Natural killer cell (primary cell): Measurements from ENCODE around the gene RS1. TPM values are rescaled to one million over a fixed set of nuclear protein-coding genes. Genes with fewer than 3 reads are reported as not detected.

ENCODE experiments used
- ATAC-seq, 3 donors: fragments of 150-1000 bp in 2 of 3; fragments of 200-7000 bp in 1 of 3; cut with Tn5 transposase; 1 replicate in 1 of 3; 2 replicates in 2 of 3; pipeline ENCODE4 v1.10.0; 2021; ENCODE audit warnings: mild to moderate bottlenecking in 2 of 3, moderate library complexity in 2 of 3
- DNase-seq, 2 donors: peaks; one replicate each; pipeline versions ENCODE4 v3.0.0 to v3.0.0-alpha.2; 2013 to 2021; ENCODE audit warnings: mixed read lengths in 1 of 2
- H3K27ac ChIP-seq: one replicate; pipeline ENCODE4 v1.5.1; 2013; ENCODE audit warnings: mild to moderate bottlenecking, low read length
- H3K27me3 ChIP-seq: one replicate; pipeline ENCODE4 v1.6.1; 2013; ENCODE audit warnings: low read length; ENCODE audit not compliant: control insufficient read depth, insufficient read depth
- H3K36me3 ChIP-seq: one replicate; pipeline ENCODE4 v1.6.1; 2013; ENCODE audit warnings: low read length; ENCODE audit not compliant: control insufficient read depth, insufficient read depth
- H3K4me1 ChIP-seq: one replicate; pipeline ENCODE4 v1.6.1; 2013; ENCODE audit warnings: low read length; ENCODE audit not compliant: control insufficient read depth, insufficient read depth
- H3K4me3 ChIP-seq: one replicate; pipeline ENCODE4 v1.5.1; 2013; ENCODE audit warnings: low read length
- H3K9me3 ChIP-seq: one replicate; pipeline ENCODE4 v1.6.1; 2013; ENCODE audit warnings: low read length; ENCODE audit not compliant: control insufficient read depth, insufficient read depth
- H3K27ac Mint-ChIP-seq, 2 donors: one replicate each; pipeline ENCODE4 v1.8.0; 2022; ENCODE audit warnings: mild to moderate bottlenecking in 2 of 2, mixed read lengths in 2 of 2, moderate library complexity in 1 of 2
- H3K27me3 Mint-ChIP-seq, 2 donors: one replicate each; pipeline ENCODE4 v1.8.0; 2022; ENCODE audit warnings: low read depth in 2 of 2, mixed read lengths in 2 of 2
- H3K36me3 Mint-ChIP-seq: one replicate; pipeline ENCODE4 v1.8.0; 2022; ENCODE audit warnings: mixed read lengths
- H3K4me1 Mint-ChIP-seq, 2 donors: one replicate each; pipeline ENCODE4 v1.8.0; 2022; ENCODE audit warnings: mixed read lengths in 2 of 2
- H3K4me3 Mint-ChIP-seq: one replicate; pipeline ENCODE4 v1.8.0; 2022; ENCODE audit warnings: mild to moderate bottlenecking, moderate library complexity, mixed read lengths
- H3K9me3 Mint-ChIP-seq, 2 donors: one replicate each; pipeline ENCODE4 v1.8.0; 2022; ENCODE audit warnings: mixed read lengths in 2 of 2
- WGBS: methylation state at CpG from one replicate; pipeline ENCODE4 v1.1.7; 2013; ENCODE audit warnings: missing lambda C conversion rate; ENCODE audit not compliant: insufficient coverage; 5-methylcytosine and 5-hydroxymethylcytosine counted together
- intact Hi-C: fragments of 100-400 bp; cut with micrococcal nuclease; formaldehyde crosslinking; loops from one replicate; pipeline ENCODE4 v1.14.2; 2022
- total RNA-seq, 4 donors: library from RNA; stranded (reverse); fragments of 120-200 nt in 1 of 4; gene quantifications; one replicate each; pipeline versions ENCODE4 v1.2.3 to v1.2.4, GENCODE V29; 2013 to 2022
- TF ChIP-seq, protein P1 (sequence below): fragments of 200-600 bp; IDR thresholded peaks from one replicate; pipeline ENCODE4 v1.8.0; 2022; ENCODE audit warnings: antibody characterized with exemption

RS1 gene
- total RNA-seq, 3 donors from 2014 or later (not counting 1 experiment from before 2014, with no cell fraction given) = not detected

DNA sequence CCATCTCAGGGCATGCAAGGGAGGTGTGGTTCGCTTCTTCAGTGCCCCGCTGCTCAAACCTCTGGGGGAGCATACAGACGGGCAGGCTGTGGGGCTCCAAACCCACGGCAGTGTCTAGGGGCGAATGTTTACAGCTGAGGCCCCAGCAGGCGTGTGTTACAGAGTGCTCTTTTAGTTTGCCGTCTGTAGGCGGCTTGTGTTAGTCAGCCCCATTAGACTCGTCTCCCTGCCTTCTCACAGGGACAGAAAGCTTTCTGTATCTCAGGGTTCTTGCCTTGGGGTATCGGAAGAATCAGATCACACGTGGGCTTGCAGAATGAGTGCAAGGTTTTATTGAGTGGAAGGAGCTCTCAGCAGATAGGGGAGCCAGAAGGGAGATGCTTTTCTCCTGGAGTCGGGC, 10.6 kb downstream of the RS1 start:
- 93% methylated on average over 11 of the region's 12 CpGs for WGBS
- Mint-ChIP-seq H3K27me3 (no peaks in the 10 kb centered on the region), H3K4me3 (no peak overlapping the region), H3K36me3 (no peaks in the 10 kb centered on the region), H3K27ac (no peak overlapping the region), H3K4me1 (peaks cover 3% of the 10 kb centered on the region in 2 donors), H3K9me3 (no peaks in the 10 kb centered on the region)
- DNase-seq (no peak), ATAC-seq (no peak)
- H3K9me3 ChIP-seq = no peaks in the 10 kb centered on the region
- TF ChIP-seq, protein P1, sequence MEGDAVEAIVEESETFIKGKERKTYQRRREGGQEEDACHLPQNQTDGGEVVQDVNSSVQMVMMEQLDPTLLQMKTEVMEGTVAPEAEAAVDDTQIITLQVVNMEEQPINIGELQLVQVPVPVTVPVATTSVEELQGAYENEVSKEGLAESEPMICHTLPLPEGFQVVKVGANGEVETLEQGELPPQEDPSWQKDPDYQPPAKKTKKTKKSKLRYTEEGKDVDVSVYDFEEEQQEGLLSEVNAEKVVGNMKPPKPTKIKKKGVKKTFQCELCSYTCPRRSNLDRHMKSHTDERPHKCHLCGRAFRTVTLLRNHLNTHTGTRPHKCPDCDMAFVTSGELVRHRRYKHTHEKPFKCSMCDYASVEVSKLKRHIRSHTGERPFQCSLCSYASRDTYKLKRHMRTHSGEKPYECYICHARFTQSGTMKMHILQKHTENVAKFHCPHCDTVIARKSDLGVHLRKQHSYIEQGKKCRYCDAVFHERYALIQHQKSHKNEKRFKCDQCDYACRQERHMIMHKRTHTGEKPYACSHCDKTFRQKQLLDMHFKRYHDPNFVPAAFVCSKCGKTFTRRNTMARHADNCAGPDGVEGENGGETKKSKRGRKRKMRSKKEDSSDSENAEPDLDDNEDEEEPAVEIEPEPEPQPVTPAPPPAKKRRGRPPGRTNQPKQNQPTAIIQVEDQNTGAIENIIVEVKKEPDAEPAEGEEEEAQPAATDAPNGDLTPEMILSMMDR = no peak
- H3K36me3 ChIP-seq = no peaks in the 10 kb centered on the region
- no peaks in the 10 kb centered on the region for H3K27me3 ChIP-seq
- H3K27ac ChIP-seq = no peak overlapping the region
- intact Hi-C loops = no loop called here
- no peak overlapping the region for H3K4me3 ChIP-seq
- peaks cover under 1% of the 10 kb centered on the region for H3K4me1 ChIP-seq

DNA sequence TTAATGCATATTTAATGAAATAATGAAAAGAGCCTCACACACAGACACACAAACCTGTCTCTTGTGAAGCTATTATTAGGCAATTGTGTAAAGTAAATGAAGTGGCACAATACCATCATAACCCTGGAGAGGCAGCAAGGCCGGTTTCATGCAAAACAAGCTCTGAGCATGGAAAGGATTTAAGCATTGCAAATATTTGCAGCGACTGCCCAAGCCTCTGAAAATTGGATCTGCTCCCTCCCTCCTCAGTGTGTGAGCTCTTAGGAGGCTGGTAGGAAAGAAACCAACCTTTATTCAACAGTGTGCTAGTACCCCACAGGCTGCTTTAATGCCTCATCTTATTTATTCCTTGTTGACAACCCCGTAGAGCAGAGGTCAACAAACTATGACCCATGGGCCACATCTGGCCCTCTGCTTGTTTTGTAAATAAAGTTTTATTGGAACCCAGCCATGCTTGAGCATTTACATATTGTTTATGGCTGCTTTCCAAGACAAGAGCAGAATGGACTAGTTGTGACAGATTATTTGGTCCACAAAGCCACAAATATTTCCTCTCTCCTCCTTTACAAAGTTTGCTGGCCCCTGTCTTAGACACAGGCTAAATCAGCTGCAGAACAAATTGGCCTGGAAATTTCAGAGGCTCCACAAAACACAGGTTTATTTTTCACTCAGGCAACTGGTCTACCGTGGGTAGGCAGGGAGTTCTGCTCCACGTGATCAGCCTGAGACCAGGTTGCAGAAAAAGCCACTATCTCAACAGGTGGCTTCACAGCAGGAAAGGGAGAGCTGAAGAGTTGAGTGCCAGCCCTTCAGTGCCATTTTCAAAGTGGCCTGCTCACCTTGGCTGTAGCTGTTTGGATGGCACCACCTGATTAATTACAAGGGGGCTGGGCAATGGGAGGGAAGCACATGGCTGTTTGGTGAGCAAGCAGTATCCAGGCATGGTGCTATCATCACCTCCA, 16.8 kb downstream of the RS1 start:
- no peaks in the 10 kb centered on the region for H3K9me3 Mint-ChIP-seq
- no peaks in the 10 kb centered on the region for H3K27me3 Mint-ChIP-seq
- Histone ChIP-seq H3K27ac (no peak overlapping the region), H3K4me1 (no peaks in the 10 kb centered on the region), H3K27me3 (no peaks in the 10 kb centered on the region), H3K4me3 (no peak overlapping the region), H3K9me3 (no peaks in the 10 kb centered on the region), H3K36me3 (no peaks in the 10 kb centered on the region)
- H3K27ac Mint-ChIP-seq = no peak overlapping the region
- WGBS = 40% methylated on average over 2 of the region's 5 CpGs
- ATAC-seq (no peak), DNase-seq (no peak)
- H3K4me3 Mint-ChIP-seq = no peak overlapping the region
- intact Hi-C loops = no loop called here
- TF ChIP-seq, protein P1 = no peak
- H3K4me1 Mint-ChIP-seq = no peaks in the 10 kb centered on the region
- no peaks in the 10 kb centered on the region for H3K36me3 Mint-ChIP-seq

DNA sequence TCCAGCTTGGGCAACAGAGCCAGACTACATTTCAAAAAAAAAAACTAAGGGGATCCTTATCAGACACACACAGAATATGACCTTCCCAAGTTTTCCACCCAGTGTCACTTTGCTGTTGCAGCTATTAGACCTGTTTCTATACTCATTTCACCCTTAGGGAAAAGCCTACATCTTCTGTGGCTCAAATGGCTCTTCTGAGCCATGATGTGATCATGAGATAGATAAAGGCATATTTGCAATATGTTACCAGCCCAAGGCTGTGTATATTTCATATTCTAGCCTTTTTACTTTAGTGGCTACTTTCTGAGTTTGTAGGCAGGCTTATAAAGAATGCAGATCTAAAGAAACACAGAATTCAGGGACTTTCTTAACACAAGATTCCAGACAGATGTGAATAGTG, 19.3 kb downstream of the RS1 start:
- Mint-ChIP-seq H3K36me3 (no peaks in the 10 kb centered on the region), H3K27me3 (no peaks in the 10 kb centered on the region), H3K4me1 (no peaks in the 10 kb centered on the region), H3K4me3 (no peak overlapping the region), H3K27ac (no peak overlapping the region), H3K9me3 (no peaks in the 10 kb centered on the region)
- Histone ChIP-seq H3K4me1 (no peaks in the 10 kb centered on the region), H3K27ac (no peak overlapping the region), H3K4me3 (no peak overlapping the region), H3K9me3 (no peaks in the 10 kb centered on the region), H3K36me3 (no peaks in the 10 kb centered on the region), H3K27me3 (no peaks in the 10 kb centered on the region)
- intact Hi-C loops = no loop called here
- TF ChIP-seq, protein P1 = no peak
- no peak for DNase-seq
- ATAC-seq = no peak
